ENCODE data around the gene FARS2.

The FARS2 gene

GRCh38 chr6:5550631-5551030 is 289.3 kb downstream of the FARS2 start:
- no peak for DNase-seq (ENCODE audit: low read depth)
- no peak overlapping the region for H3K4me3 ChIP-seq (ENCODE audit: low read depth, low read length)
- no peak for TF ChIP-seq CTCF (conservative IDR thresholded peaks at IDR 0.05; ENCODE audit: low read depth, low read length)

GRCh38 chr6:5552243-5552642 is 290.9 kb downstream of the FARS2 start:
- TF ChIP-seq CTCF (conservative IDR thresholded peaks at IDR 0.05; ENCODE audit: low read depth, low read length), result no peak
- no peak for DNase-seq (ENCODE audit: low read depth)
- H3K4me3 ChIP-seq (ENCODE audit: low read depth, low read length), result no peak overlapping the region

GRCh38 chr6:5553767-5554166 is 292.5 kb downstream of the FARS2 start:
- no peak for DNase-seq (ENCODE audit: low read depth)
- TF ChIP-seq CTCF (conservative IDR thresholded peaks at IDR 0.05; ENCODE audit: low read depth, low read length), result no peak

GRCh38 chr6:5554226-5554625 is 292.9 kb downstream of the FARS2 start:
- no peak overlapping the region for H3K4me3 ChIP-seq (ENCODE audit: low read depth, low read length)
- no peak for TF ChIP-seq CTCF (conservative IDR thresholded peaks at IDR 0.05; ENCODE audit: low read depth, low read length)
- no peak for DNase-seq (ENCODE audit: low read depth)

More at GRCh38 chr6:5553767-5554166, 292.5 kb downstream of the FARS2 start:
- H3K4me3 ChIP-seq (ENCODE audit: low read depth, low read length), result no peak overlapping the region

GRCh38 chr6:5556011-5556410 is 294.7 kb downstream of the FARS2 start:
- DNase-seq (ENCODE audit: low read depth), result no peak
- no peak overlapping the region for H3K4me3 ChIP-seq (ENCODE audit: low read depth, low read length)
- TF ChIP-seq CTCF (conservative IDR thresholded peaks at IDR 0.05; ENCODE audit: low read depth, low read length), result no peak

- H3K4me3 ChIP-seq (ENCODE audit: low read depth, low read length), result no peak overlapping the region
- DNase-seq (ENCODE audit: low read depth), result no peak
- no peak for TF ChIP-seq CTCF (conservative IDR thresholded peaks at IDR 0.05; ENCODE audit: low read depth, low read length)
Observed at GRCh38 chr6:5557506-5557905, 296.2 kb downstream of the FARS2 start.

GRCh38 chr6:5559651-5560050 is 298.3 kb downstream of the FARS2 start:
- no peak for DNase-seq (ENCODE audit: low read depth)
- no peak overlapping the region for H3K4me3 ChIP-seq (ENCODE audit: low read depth, low read length)
- TF ChIP-seq CTCF (conservative IDR thresholded peaks at IDR 0.05; ENCODE audit: low read depth, low read length), result no peak
